CD4-positive, alpha-beta T cell (primary cell): ENCODE results near the gene UBP1. TPM values are rescaled to one million over a fixed set of nuclear protein-coding genes. Genes with fewer than 3 reads are reported as not detected.

Experiments
- ATAC-seq: fragments of 200-7000 bp; cut with Tn5 transposase; one replicate; pipeline ENCODE4 v1.10.0; 2022; ENCODE audit warnings: mild to moderate bottlenecking; ENCODE audit not compliant: poor library complexity
- CTCF ChIA-PET: fragments of 350-600 bp; sonication (Branson Sonifier 250); formaldehyde crosslinking; loops from one replicate; lab custom pipeline; 2021; ENCODE audit warnings: antibody characterized with exemption, inconsistent platforms; lab: Charles Lee
- POLR2A ChIA-PET: fragments of 350-600 bp; sonication (Branson Sonifier 250); formaldehyde crosslinking; loops from one replicate; lab custom pipeline; 2021; ENCODE audit warnings: antibody characterized with exemption, inconsistent platforms; lab: Charles Lee
- DNase-seq, 14 experiments: peaks; one replicate each; pipeline ENCODE4 v3.0.0-alpha.2; 2013 to 2020; ENCODE audit warnings: mixed read lengths in 2 of 14
- H3K27ac ChIP-seq, 2 donors: one replicate each; pipeline versions ENCODE4 v1.5.1 to v1.7.0; 2013; ENCODE audit warnings: low read length in 2 of 2, low read depth in 1 of 2, mild to moderate bottlenecking in 1 of 2
- H3K27me3 ChIP-seq, 2 experiments: 1 replicate in 1 of 2; 2 replicates in 1 of 2; pipeline versions ENCODE4 v1.6.1 to v1.7.0; 2013; ENCODE audit warnings: low read length in 2 of 2, control low read depth in 1 of 2, mild to moderate bottlenecking in 1 of 2, moderate library complexity in 1 of 2; ENCODE audit not compliant: insufficient read depth in 2 of 2, control insufficient read depth in 1 of 2
- H3K36me3 ChIP-seq: one replicate; pipeline ENCODE4 v1.6.1; 2013; ENCODE audit warnings: low read length, control low read depth; ENCODE audit not compliant: insufficient read depth
- H3K4me1 ChIP-seq: one replicate; pipeline ENCODE4 v1.6.1; 2013; ENCODE audit warnings: low read length, control low read depth; ENCODE audit not compliant: insufficient read depth
- H3K4me3 ChIP-seq: one replicate; pipeline ENCODE4 v1.5.1; 2013; ENCODE audit warnings: mild to moderate bottlenecking, low read length, moderate library complexity
- H3K9me3 ChIP-seq, 2 experiments: 1 replicate in 1 of 2; 2 replicates in 1 of 2; pipeline versions ENCODE4 v1.6.1 to v1.7.0; 2013; ENCODE audit warnings: low read length in 2 of 2, mild to moderate bottlenecking in 2 of 2, control low read depth in 1 of 2, moderate library complexity in 1 of 2; ENCODE audit not compliant: control insufficient read depth in 1 of 2, insufficient read depth in 1 of 2
- H3K27ac Mint-ChIP-seq: one replicate; pipeline ENCODE4 v1.8.0; 2020; ENCODE audit warnings: mixed read lengths
- H3K27me3 Mint-ChIP-seq: one replicate; pipeline ENCODE4 v1.8.0; 2021; ENCODE audit warnings: mixed read lengths
- H3K36me3 Mint-ChIP-seq: one replicate; pipeline ENCODE4 v1.8.0; 2021; ENCODE audit warnings: low read depth, mixed read lengths
- H3K4me1 Mint-ChIP-seq: one replicate; pipeline ENCODE4 v1.8.0; 2021; ENCODE audit warnings: low read depth, mixed read lengths
- H3K4me3 Mint-ChIP-seq: one replicate; pipeline ENCODE4 v1.8.0; 2020; ENCODE audit warnings: mild to moderate bottlenecking, mixed read lengths
- H3K9me3 Mint-ChIP-seq: one replicate; pipeline ENCODE4 v1.8.0; 2020; ENCODE audit warnings: mixed read lengths
- CTCF ChIP-seq: fragments of 200-600 bp; IDR thresholded peaks from one replicate; pipeline ENCODE4 v1.8.0; 2022; ENCODE audit warnings: antibody characterized with exemption, mild to moderate bottlenecking
- intact Hi-C, 2 experiments: fragments of 100-400 bp; cut with DNase I in 1 of 2; cut with micrococcal nuclease in 1 of 2; formaldehyde crosslinking; loops; one replicate each; pipeline versions ENCODE4 v1.15.1 to v1.9.0; 2023 to 2025; cut with DNase I, micrococcal nuclease
- total RNA-seq, 174 experiments: library from RNA in 2 of 174; stranded (reverse) in 2 of 174; gene quantifications; one replicate each; pipeline ENCODE4 v1.2.3 and lab custom pipeline; 2021 to 2026

Gene UBP1
- total RNA-seq, 2 experiments from 2014 or later = 59.5 to 61.6 TPM

- Mint-ChIP-seq H3K4me1 (no peaks in the 10 kb centered on the region), H3K4me3 (no peak overlapping the region), H3K36me3 (no peaks in the 10 kb centered on the region), H3K9me3 (no peaks in the 10 kb centered on the region), H3K27me3 (no peaks in the 10 kb centered on the region), H3K27ac (no peak overlapping the region)
- H3K36me3 ChIP-seq = no peaks in the 10 kb centered on the region
- no peak for ATAC-seq
- H3K4me1 ChIP-seq = no peaks in the 10 kb centered on the region
- ChIA-PET POLR2A (no interaction called here), CTCF (no interaction called here)
- H3K27ac ChIP-seq = no peak overlapping the region
- intact Hi-C loops = no loop called here
- H3K27me3 ChIP-seq = no peaks in the 10 kb centered on the region
- no peak overlapping the region for H3K4me3 ChIP-seq
- no peak for TF ChIP-seq CTCF
- no peaks in the 10 kb centered on the region for H3K9me3 ChIP-seq
- DNase-seq = no peak
Measured at GRCh38 chr3:33482111-33482521, 41.9 kb upstream of the UBP1 start.

- Histone ChIP-seq H3K27me3 (no peaks in the 10 kb centered on the region), H3K36me3 (no peaks in the 10 kb centered on the region), H3K9me3 (no peaks in the 10 kb centered on the region), H3K27ac (no peak overlapping the region), H3K4me3 (no peak overlapping the region), H3K4me1 (no peaks in the 10 kb centered on the region)
- DNase-seq (no peak), ATAC-seq (no peak)
- H3K4me1 Mint-ChIP-seq = no peaks in the 10 kb centered on the region
- no peaks in the 10 kb centered on the region for H3K9me3 Mint-ChIP-seq
- H3K27me3 Mint-ChIP-seq = no peaks in the 10 kb centered on the region
- H3K4me3 Mint-ChIP-seq = no peak overlapping the region
- no peak overlapping the region for H3K27ac Mint-ChIP-seq
- TF ChIP-seq CTCF = no peak
- CTCF ChIA-PET = no interaction called here
- POLR2A ChIA-PET = no interaction called here
- no peaks in the 10 kb centered on the region for H3K36me3 Mint-ChIP-seq
- intact Hi-C loops = no loop called here
Measured at GRCh38 chr3:33474896-33475295, 34.7 kb upstream of the UBP1 start.

- intact Hi-C loops = no loop called here
Measured at GRCh38 chr3:33473813-33474212, 33.6 kb upstream of the UBP1 start.

More at GRCh38 chr3:33473813-33474212, 33.6 kb upstream of the UBP1 start:
- no peaks in the 10 kb centered on the region for H3K36me3 ChIP-seq
- H3K4me1 ChIP-seq = no peaks in the 10 kb centered on the region
- no peak overlapping the region for H3K27ac ChIP-seq
- no peak for TF ChIP-seq CTCF
- Mint-ChIP-seq H3K27ac (no peak overlapping the region), H3K4me3 (no peak overlapping the region), H3K27me3 (no peaks in the 10 kb centered on the region), H3K36me3 (no peaks in the 10 kb centered on the region), H3K4me1 (no peaks in the 10 kb centered on the region), H3K9me3 (no peaks in the 10 kb centered on the region)
- no peaks in the 10 kb centered on the region for H3K9me3 ChIP-seq
- H3K4me3 ChIP-seq = no peak overlapping the region
- CTCF ChIA-PET = no interaction called here
- H3K27me3 ChIP-seq = no peaks in the 10 kb centered on the region
- POLR2A ChIA-PET = no interaction called here
- DNase-seq (no peak), ATAC-seq (no peak)
